NT2/D1 (cell line): ENCODE data around the gene C3orf22.

Source experiments
- DNase-seq: peaks from one replicate; pipeline ENCODE4 v3.0.0-alpha.2; 2011; ENCODE audit warnings: low read depth, low spot score
- H3K27me3 ChIP-seq: 2 replicates; pipeline ENCODE4 v1.6.0; 2011; ENCODE audit warnings: mild to moderate bottlenecking; ENCODE audit not compliant: insufficient read length, insufficient read depth
- H3K36me3 ChIP-seq: 2 replicates; pipeline ENCODE4 v1.6.1; 2011; ENCODE audit warnings: mild to moderate bottlenecking, low read length, mixed read lengths; ENCODE audit not compliant: insufficient read depth, insufficient read length
- H3K4me1 ChIP-seq: 2 replicates; pipeline ENCODE4 v1.5.1; 2011; ENCODE audit not compliant: insufficient read depth, insufficient read length
- H3K4me3 ChIP-seq: 2 replicates; pipeline ENCODE4 v1.5.1; 2011; ENCODE audit warnings: low read depth; ENCODE audit not compliant: insufficient read length
- H3K9ac ChIP-seq: 2 replicates; pipeline ENCODE4 v1.6.0; 2011; ENCODE audit warnings: low read depth; ENCODE audit not compliant: insufficient read length
- H3K9me3 ChIP-seq: 2 replicates; pipeline ENCODE4 v1.5.1; 2011; ENCODE audit warnings: mild to moderate bottlenecking, low read length; ENCODE audit not compliant: insufficient read depth
- SUZ12 ChIP-seq: IDR thresholded peaks from 2 replicates; pipeline ENCODE4 v1.6.1; 2011; ENCODE audit not compliant: insufficient read length, insufficient read depth; ENCODE audit errors: extremely low read depth
- YY1 ChIP-seq: IDR thresholded peaks from 2 replicates; pipeline ENCODE4 v1.6.1; 2011; ENCODE audit not compliant: insufficient read length, insufficient read depth
- ZNF274 ChIP-seq: IDR thresholded peaks from 2 replicates; pipeline ENCODE4 v1.6.1; 2011; ENCODE audit warnings: mild to moderate bottlenecking, low read depth, low read length

C3orf22 gene

DNA sequence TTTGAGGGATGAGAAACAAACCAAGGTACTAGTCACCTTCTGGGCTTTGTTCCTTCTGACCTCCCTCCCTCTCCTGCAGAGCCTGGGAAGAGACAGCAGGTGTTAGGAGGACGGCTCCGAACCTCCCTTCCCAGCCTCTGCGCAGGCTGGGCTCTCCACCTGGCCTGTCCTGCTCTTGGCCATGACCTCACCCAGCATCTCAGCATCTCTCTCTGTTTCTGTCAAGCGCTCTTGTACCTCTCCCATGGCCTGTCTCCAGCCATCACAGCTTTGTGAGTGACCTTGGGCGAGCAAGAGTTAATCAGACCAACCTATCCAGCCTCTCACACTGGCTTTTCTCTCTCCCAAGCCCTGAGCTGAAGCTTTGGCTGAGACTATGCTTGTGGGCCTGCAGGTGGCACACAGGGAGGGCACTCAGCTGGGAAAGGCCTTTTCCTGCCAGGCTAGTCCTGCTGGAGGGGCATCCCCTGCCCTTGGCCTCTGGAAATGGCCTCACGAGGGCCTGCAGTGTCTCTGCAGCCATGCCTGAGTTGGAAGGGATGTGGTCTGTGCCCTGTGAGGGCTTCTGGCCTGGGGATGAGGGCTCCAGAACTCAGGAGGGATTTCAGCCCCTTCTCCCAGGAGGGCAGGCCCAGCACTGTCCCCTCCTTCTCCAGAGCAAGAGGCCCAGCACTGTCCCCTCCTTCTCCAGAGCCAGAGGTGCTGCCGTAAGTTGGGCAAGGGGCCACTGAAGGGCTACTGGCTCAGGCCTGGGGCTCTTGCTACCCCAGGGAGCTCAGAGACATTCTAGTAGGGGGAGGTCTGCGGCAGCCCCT, 32.7 kb downstream of the C3orf22 start:
- Histone ChIP-seq H3K27me3 (peaks cover 32% of the 10 kb centered on the region), H3K4me1 (peaks cover 21% of the 10 kb centered on the region), H3K4me3 (no peak overlapping the region), H3K9me3 (no peaks in the 10 kb centered on the region; the same call in 1 of the 2 replicates), H3K36me3 (no peaks in the 10 kb centered on the region), H3K9ac (no peak overlapping the region)
- TF ChIP-seq ZNF274 = no peak
- TF ChIP-seq SUZ12 = no peak
- TF ChIP-seq YY1 = no peak
- DNase-seq = no peak

DNA sequence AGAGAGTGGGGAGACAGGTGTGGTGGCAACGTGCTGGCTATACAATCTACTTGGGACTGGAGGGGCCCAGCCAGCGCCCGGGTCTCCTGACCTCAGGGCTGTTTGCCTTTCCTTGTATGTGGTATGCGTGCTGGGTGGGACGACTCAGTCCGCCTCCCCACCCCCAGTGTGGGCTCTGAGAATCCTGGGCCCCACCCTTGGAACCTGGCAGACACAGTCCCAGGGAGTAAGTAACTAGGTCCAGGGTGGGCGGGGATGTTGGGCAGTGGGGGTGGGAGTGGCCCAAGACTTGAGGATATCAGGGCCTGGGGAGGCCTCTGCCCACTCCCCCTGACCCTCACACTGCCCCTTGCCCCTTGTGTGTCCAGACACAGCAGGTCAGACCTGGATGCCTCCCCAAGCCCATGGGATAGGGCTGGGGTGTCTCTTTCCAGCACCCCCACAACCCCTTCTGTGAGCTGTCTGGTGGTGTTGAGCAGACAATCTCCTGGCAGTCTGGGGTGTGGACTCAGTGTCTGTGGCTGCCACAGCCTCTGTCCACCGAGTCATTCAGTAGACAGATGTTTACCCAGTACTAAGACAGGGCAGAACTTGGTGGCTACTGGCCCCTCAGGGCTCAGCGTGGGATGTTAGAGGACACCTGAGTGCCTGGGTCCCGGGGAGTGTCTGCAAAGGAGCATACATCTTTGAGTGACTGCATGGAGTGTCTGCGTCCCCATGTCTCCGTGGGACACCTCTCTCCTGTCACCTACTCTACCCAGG, 33.5 kb downstream of the C3orf22 start:
- H3K4me3 ChIP-seq = no peak overlapping the region
- no peak for TF ChIP-seq YY1
- DNase-seq = no peak

DNA sequence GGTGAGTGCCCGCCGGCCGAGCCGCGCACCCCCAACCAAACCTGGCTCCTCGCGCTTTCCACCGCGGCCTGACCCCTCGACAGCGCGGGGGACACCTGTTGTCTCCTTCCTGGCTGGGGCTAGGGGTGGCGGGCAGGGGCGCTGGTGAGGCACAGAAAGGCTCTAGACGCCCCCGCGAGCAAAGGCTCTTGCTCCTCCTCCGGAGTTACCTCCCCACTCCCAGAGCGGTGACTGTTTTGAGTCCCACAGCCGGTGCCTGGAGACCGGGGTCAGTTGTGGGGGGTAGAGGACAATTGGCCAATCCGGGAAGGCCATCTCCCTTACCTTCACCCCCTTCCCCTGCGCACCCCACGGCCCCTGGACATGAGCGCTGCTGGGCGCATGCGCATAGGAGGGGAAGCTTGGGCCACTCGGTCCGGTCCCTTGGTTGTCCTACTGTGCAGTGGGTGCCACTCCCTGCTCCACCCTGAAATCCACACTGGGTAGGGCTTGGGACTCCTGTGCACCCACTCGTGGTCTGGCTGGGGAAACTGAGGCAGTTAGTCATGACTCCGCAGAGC, 34.2 kb downstream of the C3orf22 start:
- H3K4me3 ChIP-seq = peak overlapping the region; percentile 44
- peak overlapping the region; percentile 24 for H3K9ac ChIP-seq
- no peaks in the 10 kb centered on the region for H3K36me3 ChIP-seq
- no peaks in the 10 kb centered on the region; the same call in 1 of the 2 replicates for H3K9me3 ChIP-seq
- peaks cover 14% of the 10 kb centered on the region for H3K4me1 ChIP-seq
- DNase-seq = no peak
- peaks cover 32% of the 10 kb centered on the region for H3K27me3 ChIP-seq
- no peak for TF ChIP-seq SUZ12
- TF ChIP-seq ZNF274 = no peak
- no peak for TF ChIP-seq YY1

More for the DNA sequence above, 33.5 kb downstream of the C3orf22 start:
- H3K4me1 ChIP-seq = peaks cover 17% of the 10 kb centered on the region
- peaks cover 32% of the 10 kb centered on the region for H3K27me3 ChIP-seq
- H3K9me3 ChIP-seq = no peaks in the 10 kb centered on the region; the same call in 1 of the 2 replicates
- H3K9ac ChIP-seq = peak overlapping the region; percentile 13
- H3K36me3 ChIP-seq = no peaks in the 10 kb centered on the region

DNA sequence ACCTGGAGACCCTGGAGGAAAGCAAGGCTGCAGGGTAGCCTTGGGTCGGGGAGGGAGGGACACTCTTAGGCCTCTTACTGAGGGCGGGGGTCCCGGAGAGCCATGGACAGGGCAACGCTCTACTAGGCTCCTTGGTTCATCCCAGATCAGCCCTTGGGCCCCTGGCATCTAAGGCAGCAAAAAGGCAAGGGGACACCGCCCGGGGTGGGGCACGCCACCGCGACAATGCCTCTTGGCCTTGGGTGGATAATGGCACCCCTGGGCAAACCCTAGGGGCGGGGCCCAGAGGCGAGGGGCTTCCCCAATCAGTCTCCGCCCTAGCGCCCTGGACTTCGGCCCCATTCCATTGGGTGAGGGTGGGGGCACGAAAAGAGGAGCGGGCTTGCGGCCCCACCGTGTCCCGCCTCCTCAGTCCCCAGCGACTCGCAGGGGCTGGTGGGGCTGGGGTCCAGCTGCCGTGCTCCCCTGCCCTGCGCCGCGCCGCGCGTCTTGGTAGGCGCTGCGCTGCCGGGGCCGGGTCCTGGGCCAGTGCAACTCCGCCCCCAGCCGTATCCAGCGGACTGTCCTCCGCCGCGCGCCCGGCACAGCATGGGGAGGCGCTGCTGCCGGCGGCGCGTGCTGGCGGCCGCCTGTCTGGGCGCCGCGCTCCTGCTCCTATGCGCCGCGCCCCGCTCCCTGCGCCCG, 34.8 kb downstream of the C3orf22 start, which contains the start of gene CHST13:
Gene CHST13, plus strand, starts transcription at position 411 of the 684 bp plus-strand sequence. Its CDS starts 178 bp downstream, at position 589.
- DNase-seq = peak; percentile 48
- peak within 1 kb of the TSS; percentile 44 for H3K4me3 ChIP-seq
- peaks cover 14% of the 10 kb centered on the region for H3K4me1 ChIP-seq
- H3K9me3 ChIP-seq = no peaks in the 10 kb centered on the region
- H3K27me3 ChIP-seq = peaks cover 32% of the 10 kb centered on the region
- no peaks in the 10 kb centered on the region for H3K36me3 ChIP-seq
- peak within 1 kb of the TSS; percentile 71 for H3K9ac ChIP-seq
- TF ChIP-seq YY1 (no peak), ZNF274 (no peak), SUZ12 (no peak)

DNA sequence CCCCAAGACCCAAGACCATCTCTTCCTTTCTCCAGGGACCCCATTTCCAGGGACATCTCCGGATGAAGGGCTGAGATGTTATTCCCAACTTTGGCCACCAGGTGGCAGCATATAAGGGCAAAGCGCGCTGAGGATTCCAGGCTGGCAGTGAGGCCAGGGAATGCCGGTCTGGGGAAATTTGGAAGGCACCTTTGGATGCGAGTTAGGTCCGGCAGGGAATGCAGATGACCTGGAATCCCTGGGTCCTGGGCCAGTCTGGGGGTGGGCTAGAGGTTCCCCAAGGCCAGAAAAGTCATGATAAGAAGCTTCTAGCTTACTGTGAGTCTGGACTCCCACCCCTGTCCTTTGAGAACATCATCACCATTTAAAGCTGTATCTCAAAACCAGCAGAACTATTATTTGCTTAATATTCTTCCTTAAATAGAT, 36.4 kb downstream of the C3orf22 start:
- Histone ChIP-seq H3K9ac (no peak overlapping the region), H3K9me3 (no peaks in the 10 kb centered on the region)
- no peak for TF ChIP-seq ZNF274
- TF ChIP-seq SUZ12 = no peak
- no peak for TF ChIP-seq YY1

DNA sequence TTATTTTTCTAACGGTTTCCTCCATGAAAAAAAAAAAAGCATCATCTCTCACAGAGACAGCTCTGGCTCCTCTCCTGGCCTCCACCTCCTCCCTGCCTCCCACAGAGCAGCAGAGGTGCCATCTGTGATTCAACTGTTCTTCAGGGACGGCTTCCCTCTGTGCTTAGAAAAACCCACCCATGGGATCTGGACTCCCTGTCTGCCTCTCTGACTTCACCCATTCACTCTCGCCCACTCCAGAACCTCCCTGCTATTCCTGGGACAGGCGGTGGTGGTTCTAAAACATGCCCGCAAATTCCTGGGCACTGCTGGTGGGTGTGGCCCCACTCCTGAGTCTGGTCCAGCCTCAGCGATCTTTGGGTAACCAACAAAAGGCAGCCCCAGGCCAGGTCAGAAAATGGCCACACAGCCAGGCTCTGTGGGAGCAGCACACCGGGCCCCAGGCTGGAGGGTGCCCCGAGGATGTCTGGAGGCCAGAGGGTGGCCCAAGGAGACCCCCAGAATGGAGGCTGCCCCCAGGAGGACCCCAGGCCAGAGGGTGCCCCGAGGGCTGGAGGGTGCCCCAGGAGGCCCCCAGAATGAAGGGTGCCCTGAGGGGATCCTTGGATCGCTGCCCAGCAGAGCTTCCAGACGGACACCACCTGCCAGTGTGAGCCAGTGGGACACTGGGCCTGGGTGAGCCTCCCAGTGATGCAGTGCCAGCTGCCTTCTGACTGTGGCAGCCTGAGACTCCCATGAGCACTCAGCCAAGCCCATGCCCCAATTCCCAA, 37.4 kb downstream of the C3orf22 start:
- Histone ChIP-seq H3K9ac (no peak overlapping the region), H3K4me3 (no peak overlapping the region), H3K36me3 (no peaks in the 10 kb centered on the region), H3K4me1 (peaks cover 16% of the 10 kb centered on the region), H3K27me3 (peaks cover 32% of the 10 kb centered on the region), H3K9me3 (no peaks in the 10 kb centered on the region)
- DNase-seq = no peak
- no peak for TF ChIP-seq SUZ12
- TF ChIP-seq YY1 = no peak
- TF ChIP-seq ZNF274 = no peak

More for the DNA sequence above, 36.4 kb downstream of the C3orf22 start:
- no peak overlapping the region for H3K4me3 ChIP-seq
- peaks cover 32% of the 10 kb centered on the region for H3K27me3 ChIP-seq
- peak; percentile 40 for DNase-seq
- H3K4me1 ChIP-seq = peaks cover 14% of the 10 kb centered on the region
- no peaks in the 10 kb centered on the region for H3K36me3 ChIP-seq
